CD14-positive monocyte (primary cell): ENCODE results near the gene PDE4D. TPM values are rescaled to one million over a fixed set of nuclear protein-coding genes. Genes with fewer than 3 reads are reported as not detected.

ENCODE experiments used
- DNase-seq, 3 donors: peaks; one replicate each; pipeline ENCODE4 v3.0.0-alpha.2; 2011 to 2022
- H2AFZ ChIP-seq: 2 replicates; pipeline ENCODE4 v1.6.0; 2012; ENCODE audit warnings: mild to moderate bottlenecking, low read depth, low read length, inconsistent platforms; ENCODE audit not compliant: insufficient read depth, poor library complexity, severe bottlenecking
- H3K27ac ChIP-seq, 2 donors: 1 replicate in 1 of 2; 2 replicates in 1 of 2; pipeline ENCODE4 v1.5.1; 2012 to 2013; ENCODE audit warnings: low read length in 2 of 2, control low read depth in 1 of 2, inconsistent platforms in 1 of 2, low read depth in 1 of 2, mild to moderate bottlenecking in 1 of 2
- H3K27me3 ChIP-seq, 2 donors: one replicate each; pipeline versions ENCODE4 v1.6.0 to v1.6.1; 2011 to 2013; ENCODE audit warnings: low read length in 2 of 2; ENCODE audit not compliant: control insufficient read depth in 2 of 2, insufficient read depth in 2 of 2
- H3K36me3 ChIP-seq, 2 donors: replicated peaks in 1 of 2; 1 replicate in 1 of 2; 2 replicates in 1 of 2; pipeline versions ENCODE4 v1.5.1 to v1.6.1; 2012 to 2013; ENCODE audit warnings: low read length in 2 of 2, control low read depth in 1 of 2, inconsistent platforms in 1 of 2, mild to moderate bottlenecking in 1 of 2; ENCODE audit not compliant: insufficient read depth in 2 of 2, control insufficient read depth in 1 of 2
- H3K4me1 ChIP-seq, 2 donors: 1 replicate in 1 of 2; 2 replicates in 1 of 2; pipeline versions ENCODE4 v1.5.1 to v1.6.1; 2012 to 2013; ENCODE audit warnings: low read length in 2 of 2, control low read depth in 1 of 2, inconsistent platforms in 1 of 2, mild to moderate bottlenecking in 1 of 2, moderate library complexity in 1 of 2; ENCODE audit not compliant: insufficient read depth in 2 of 2, control insufficient read depth in 1 of 2
- H3K4me2 ChIP-seq: replicated peaks from 2 replicates; pipeline ENCODE3; 2012; ENCODE audit warnings: low read length, moderate library complexity, mild to moderate bottlenecking; ENCODE audit not compliant: poor library complexity, severe bottlenecking; ENCODE audit errors: extremely low read depth
- H3K4me3 ChIP-seq, 3 experiments: fragments of 200-600 bp in 1 of 3; sonication (generic) in 1 of 3; replicated peaks in 1 of 3; 1 replicate in 2 of 3; 2 replicates in 1 of 3; pipeline ENCODE4 v1.5.1; 2011 to 2013; ENCODE audit warnings: low read length in 3 of 3, mild to moderate bottlenecking in 3 of 3, control low read depth in 2 of 3, low read depth in 2 of 3, inconsistent platforms in 1 of 3, moderate library complexity in 1 of 3
- H3K79me2 ChIP-seq: 2 replicates; pipeline ENCODE4 v1.6.0; 2012; ENCODE audit warnings: mild to moderate bottlenecking, control low read depth, inconsistent platforms, low read length, moderate library complexity; ENCODE audit not compliant: insufficient read depth
- H3K9ac ChIP-seq: 2 replicates; pipeline ENCODE4 v1.6.0; 2017; ENCODE audit warnings: low read length, mild to moderate bottlenecking; ENCODE audit not compliant: insufficient read depth, poor library complexity, severe bottlenecking
- H3K9me3 ChIP-seq, 2 donors: replicated peaks in 1 of 2; 1 replicate in 1 of 2; 2 replicates in 1 of 2; pipeline versions ENCODE4 v1.5.1 to v1.6.1; 2012 to 2013; ENCODE audit warnings: low read length in 2 of 2, control low read depth in 1 of 2; ENCODE audit not compliant: control insufficient read depth in 1 of 2, insufficient read depth in 1 of 2
- H4K20me1 ChIP-seq: 2 replicates; pipeline ENCODE4 v1.6.0; 2012; ENCODE audit warnings: mild to moderate bottlenecking, low read length, control low read depth, moderate library complexity; ENCODE audit not compliant: insufficient read depth
- H3K27ac Mint-ChIP-seq, 7 donors: one replicate each; pipeline ENCODE4 v1.8.0; 2020; ENCODE audit warnings: mild to moderate bottlenecking in 7 of 7, mixed read lengths in 7 of 7, moderate library complexity in 6 of 7, inconsistent platforms in 2 of 7
- H3K27me3 Mint-ChIP-seq, 3 donors: one replicate each; pipeline ENCODE4 v1.8.0; 2021 to 2022; ENCODE audit warnings: low read depth in 3 of 3, mild to moderate bottlenecking in 3 of 3, mixed read lengths in 3 of 3, moderate library complexity in 3 of 3, inconsistent platforms in 1 of 3
- H3K36me3 Mint-ChIP-seq, 2 donors: one replicate each; pipeline ENCODE4 v1.8.0; 2020; ENCODE audit warnings: mixed read lengths in 2 of 2, inconsistent platforms in 1 of 2, mild to moderate bottlenecking in 1 of 2
- H3K4me1 Mint-ChIP-seq: one replicate; pipeline ENCODE4 v1.8.0; 2020; ENCODE audit warnings: mild to moderate bottlenecking, mixed read lengths
- H3K4me3 Mint-ChIP-seq, 2 donors: one replicate each; pipeline ENCODE4 v1.8.0; 2020; ENCODE audit warnings: mild to moderate bottlenecking in 2 of 2, mixed read lengths in 2 of 2, moderate library complexity in 1 of 2
- H3K9me3 Mint-ChIP-seq, 7 donors: one replicate each; pipeline ENCODE4 v1.8.0; 2020 to 2022; ENCODE audit warnings: mixed read lengths in 7 of 7, mild to moderate bottlenecking in 6 of 7, moderate library complexity in 6 of 7, inconsistent platforms in 2 of 7
- CTCF ChIP-seq: fragments of 200-600 bp; IDR thresholded peaks from one replicate; pipeline ENCODE4 v1.8.0; 2022; ENCODE audit warnings: antibody characterized with exemption, mild to moderate bottlenecking
- WGBS: methylation state at CpG from one replicate; pipeline ENCODE4 v1.1.5; 2013; ENCODE audit warnings: missing lambda C conversion rate; ENCODE audit not compliant: insufficient coverage; 5-methylcytosine and 5-hydroxymethylcytosine counted together
- intact Hi-C, 2 donors: fragments of 100-400 bp; cut with micrococcal nuclease; formaldehyde crosslinking; loops; one replicate each; pipeline versions ENCODE4 v1.15.0 to v1.15.1; 2023
- polyA plus RNA-seq, 3 donors: library from polyadenylated mRNA; depleted of rRNA in 1 of 3; unstranded in 2 of 3; stranded (reverse) in 1 of 3; fragments of 300-500 nt in 2 of 3; fragments of >200 nt in 1 of 3; fragmentation: Illumina TruSeq in 2 of 3; gene quantifications; 1 replicate in 2 of 3; 2 replicates in 1 of 3; pipeline ENCODE4 v1.2.3, GENCODE V29; 2012 to 2021

PDE4D gene
- polyA plus RNA-seq, 3 donors, result 1.9 to 3.4 (median 2.8) TPM

DNA sequence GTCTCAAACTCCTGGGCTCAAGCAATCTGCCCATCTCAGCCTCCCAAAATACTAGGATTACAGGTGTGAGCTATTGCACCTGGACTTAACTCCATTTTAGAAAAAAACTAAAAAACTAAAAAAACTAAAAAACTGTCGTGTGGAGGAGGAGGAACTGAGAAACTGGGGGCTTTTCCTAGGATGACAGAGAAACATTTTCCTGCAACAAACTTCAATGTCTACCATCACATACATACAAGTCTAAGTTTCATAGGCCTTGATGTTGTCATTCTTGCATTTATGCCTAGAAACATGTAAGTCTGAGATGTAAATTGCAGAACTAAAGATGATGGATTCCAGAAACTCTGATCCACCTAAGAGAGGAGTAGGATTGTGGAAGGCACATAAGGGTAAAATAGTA lies 753.8 kb downstream of the PDE4D start:
- no peaks in the 10 kb centered on the region for H3K9me3 ChIP-seq
- H3K4me1 ChIP-seq, result no peaks in the 10 kb centered on the region
- H2AFZ ChIP-seq, result no peak overlapping the region
- no peaks in the 10 kb centered on the region for H3K79me2 ChIP-seq
- H3K36me3 ChIP-seq, result no peaks in the 10 kb centered on the region
- Mint-ChIP-seq H3K4me3 (no peak overlapping the region), H3K27me3 (no peaks in the 10 kb centered on the region), H3K9me3 (no peaks in the 10 kb centered on the region), H3K36me3 (peaks cover 0 to 2% of the 10 kb centered on the region in 2 donors), H3K4me1 (no peaks in the 10 kb centered on the region), H3K27ac (no peak overlapping the region)
- no CpG with 5 or more reads among the region's 1 CpG for WGBS
- TF ChIP-seq CTCF, result no peak
- DNase-seq, result peak in 1 of 3 donors; percentile 7
- no peak overlapping the region for H3K9ac ChIP-seq
- intact Hi-C loops, result no loop called here
- no peaks in the 10 kb centered on the region for H3K27me3 ChIP-seq
- no peak overlapping the region for H3K4me2 ChIP-seq
- H3K4me3 ChIP-seq, result no peak overlapping the region
- H4K20me1 ChIP-seq, result no peaks in the 10 kb centered on the region
- no peak overlapping the region for H3K27ac ChIP-seq

DNA sequence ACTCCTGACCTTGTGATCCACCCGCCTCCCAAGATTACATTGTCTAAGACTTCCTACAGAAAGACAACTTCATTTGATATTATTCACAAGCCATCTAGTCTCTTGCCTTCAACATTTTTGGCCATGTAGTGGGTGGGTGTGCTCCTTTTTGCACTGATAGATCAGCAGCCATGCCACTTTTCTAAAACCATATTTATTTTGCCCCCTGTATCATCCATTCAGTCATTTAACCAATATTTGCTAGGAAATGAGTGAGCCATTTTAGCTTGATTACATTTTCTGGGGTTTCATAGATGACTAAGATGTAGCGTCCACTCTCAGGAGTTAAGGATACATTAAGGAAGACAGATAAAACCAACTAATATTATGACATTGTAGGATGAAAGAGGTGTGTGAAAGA lies 755.0 kb downstream of the PDE4D start:
- no peaks in the 10 kb centered on the region for H3K27me3 ChIP-seq
- no peaks in the 10 kb centered on the region for H4K20me1 ChIP-seq
- no peak overlapping the region for H3K9ac ChIP-seq
- Mint-ChIP-seq H3K27ac (no peak overlapping the region), H3K27me3 (no peaks in the 10 kb centered on the region), H3K4me1 (no peaks in the 10 kb centered on the region), H3K4me3 (no peak overlapping the region), H3K9me3 (no peaks in the 10 kb centered on the region), H3K36me3 (peaks cover 0 to 2% of the 10 kb centered on the region in 2 donors)
- no peak overlapping the region for H2AFZ ChIP-seq
- no peaks in the 10 kb centered on the region for H3K9me3 ChIP-seq
- H3K4me3 ChIP-seq, result no peak overlapping the region
- no peak for TF ChIP-seq CTCF
- intact Hi-C loops, result no loop called here
- H3K4me1 ChIP-seq, result no peaks in the 10 kb centered on the region
- no peak overlapping the region for H3K4me2 ChIP-seq
- DNase-seq, result no peak
- no peaks in the 10 kb centered on the region for H3K36me3 ChIP-seq
- H3K79me2 ChIP-seq, result no peaks in the 10 kb centered on the region
- no CpG with 5 or more reads among the region's 2 CpGs for WGBS
- no peak overlapping the region for H3K27ac ChIP-seq
